Lung (tissue), 12 donors: ENCODE measurements around the gene FYB1. TPM values are rescaled to one million over a fixed set of nuclear protein-coding genes. Genes with fewer than 3 reads are reported as not detected.

Experiments
- ATAC-seq: fragments of 200-7000 bp; cut with Tn5 transposase; one replicate; pipeline ENCODE4 v1.9.1; 2020; ENCODE audit warnings: moderate number of reproducible peaks; ENCODE audit not compliant: insufficient read depth, low FRiP score
- DNase-seq, 3 donors: peaks; one replicate each; pipeline ENCODE4 v3.0.0-alpha.2; 2013 to 2017
- H3K27ac ChIP-seq, 2 donors: one replicate each; pipeline ENCODE4 v1.5.1; 2013; ENCODE audit warnings: mild to moderate bottlenecking in 2 of 2, moderate library complexity in 2 of 2, control low read depth in 1 of 2, inconsistent platforms in 1 of 2, low read depth in 1 of 2, low read length in 1 of 2
- H3K27me3 ChIP-seq, 3 donors: one replicate each; pipeline ENCODE4 v1.5.1; 2013; ENCODE audit warnings: low read length in 2 of 3; ENCODE audit not compliant: control insufficient read depth in 3 of 3, insufficient read depth in 3 of 3
- H3K36me3 ChIP-seq, 4 donors: one replicate each; pipeline ENCODE4 v1.5.1; 2013; ENCODE audit warnings: low read length in 4 of 4, mild to moderate bottlenecking in 1 of 4, moderate library complexity in 1 of 4; ENCODE audit not compliant: control insufficient read depth in 4 of 4, insufficient read depth in 4 of 4
- H3K4me1 ChIP-seq, 5 donors: one replicate each; pipeline ENCODE4 v1.5.1; 2013; ENCODE audit warnings: low read length in 5 of 5, mild to moderate bottlenecking in 2 of 5, moderate library complexity in 1 of 5; ENCODE audit not compliant: control insufficient read depth in 5 of 5, insufficient read depth in 5 of 5
- H3K4me3 ChIP-seq: one replicate; pipeline ENCODE4 v1.5.1; 2013; ENCODE audit warnings: mild to moderate bottlenecking, control low read depth, moderate library complexity
- H3K9ac ChIP-seq, 2 donors: one replicate each; pipeline ENCODE4 v1.5.1; 2013; ENCODE audit warnings: low read length in 2 of 2, control low read depth in 1 of 2; ENCODE audit not compliant: insufficient read depth in 1 of 2
- H3K9me3 ChIP-seq, 4 donors: one replicate each; pipeline ENCODE4 v1.5.1; 2013; ENCODE audit warnings: low read length in 3 of 4, mild to moderate bottlenecking in 1 of 4, moderate library complexity in 1 of 4; ENCODE audit not compliant: control insufficient read depth in 4 of 4, insufficient read depth in 3 of 4
- WGBS, 2 donors: extraction: QIAGEN DNeasy Blood & Tissue Kit; methylation state at CpG; one replicate each; pipeline ENCODE4 v1.1.7; 2013; 5-methylcytosine and 5-hydroxymethylcytosine counted together
- polyA plus RNA-seq, 2 donors: library from polyadenylated mRNA; stranded (reverse); fragments of 200-250 nt; gene quantifications; one replicate each; pipeline ENCODE4 v1.2.1, GENCODE V29; 2013
- total RNA-seq, 2 donors: library from RNA; depleted of rRNA in 1 of 2; stranded (reverse); fragments of >200 nt in 1 of 2; gene quantifications; one replicate each; pipeline ENCODE4 v1.2.1, GENCODE V29; 2014 to 2021
- TF ChIP-seq, protein P1 (sequence below): IDR thresholded peaks from 2 replicates; pipeline ENCODE4 v1.5.1; 2012; ENCODE audit warnings: mild to moderate bottlenecking; ENCODE audit errors: control extremely low read depth, extremely low read depth
- donor health status: control.
- donor health status: control.
- donor health status: Bipolar disorder and iron deficiency.
- donor health status: healthy.
- donor health status: DM: yes; HTN: yes; CAD: no.

The FYB1 gene
- total and polyA plus RNA-seq, 4 donors = 4.5 to 51.4 (median 32.5) TPM

DNA sequence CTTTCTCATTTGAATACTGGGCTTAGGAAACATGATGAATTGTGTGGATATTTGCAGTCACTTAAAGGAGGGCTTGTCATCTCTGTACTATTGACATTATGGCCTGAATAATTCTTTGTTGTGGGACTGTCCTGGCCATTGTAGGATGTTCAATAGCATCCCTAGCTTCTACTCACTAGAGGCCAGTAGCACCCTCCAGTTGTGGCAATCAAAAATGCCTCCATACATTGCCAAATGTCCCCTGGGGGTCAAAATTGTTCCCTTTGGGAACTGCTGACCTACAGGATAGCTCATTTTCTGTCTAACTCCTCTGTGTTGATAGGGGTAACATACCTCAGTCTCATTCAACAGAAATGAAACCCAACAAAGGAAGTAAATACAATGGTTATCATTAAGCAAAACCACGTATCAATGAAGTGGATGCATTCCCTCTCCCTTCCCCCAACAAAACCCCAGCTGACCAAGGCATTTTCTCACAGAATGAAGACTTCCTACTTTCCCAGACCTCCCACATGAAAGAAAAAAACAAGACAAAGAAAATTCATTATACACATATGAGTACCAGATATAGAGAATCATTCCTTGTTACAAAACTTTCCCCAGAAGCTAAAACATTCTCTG is 18.1 kb downstream of the FYB1 start:
- H3K9ac ChIP-seq = no peak overlapping the region
- no peaks in the 10 kb centered on the region for H3K4me1 ChIP-seq
- no peaks in the 10 kb centered on the region for H3K27me3 ChIP-seq
- H3K27ac ChIP-seq = no peak overlapping the region
- WGBS, 2 donors = 50 to 55% methylated on average over 1 of the region's 1 CpG
- H3K9me3 ChIP-seq = no peaks in the 10 kb centered on the region
- TF ChIP-seq, protein P1, sequence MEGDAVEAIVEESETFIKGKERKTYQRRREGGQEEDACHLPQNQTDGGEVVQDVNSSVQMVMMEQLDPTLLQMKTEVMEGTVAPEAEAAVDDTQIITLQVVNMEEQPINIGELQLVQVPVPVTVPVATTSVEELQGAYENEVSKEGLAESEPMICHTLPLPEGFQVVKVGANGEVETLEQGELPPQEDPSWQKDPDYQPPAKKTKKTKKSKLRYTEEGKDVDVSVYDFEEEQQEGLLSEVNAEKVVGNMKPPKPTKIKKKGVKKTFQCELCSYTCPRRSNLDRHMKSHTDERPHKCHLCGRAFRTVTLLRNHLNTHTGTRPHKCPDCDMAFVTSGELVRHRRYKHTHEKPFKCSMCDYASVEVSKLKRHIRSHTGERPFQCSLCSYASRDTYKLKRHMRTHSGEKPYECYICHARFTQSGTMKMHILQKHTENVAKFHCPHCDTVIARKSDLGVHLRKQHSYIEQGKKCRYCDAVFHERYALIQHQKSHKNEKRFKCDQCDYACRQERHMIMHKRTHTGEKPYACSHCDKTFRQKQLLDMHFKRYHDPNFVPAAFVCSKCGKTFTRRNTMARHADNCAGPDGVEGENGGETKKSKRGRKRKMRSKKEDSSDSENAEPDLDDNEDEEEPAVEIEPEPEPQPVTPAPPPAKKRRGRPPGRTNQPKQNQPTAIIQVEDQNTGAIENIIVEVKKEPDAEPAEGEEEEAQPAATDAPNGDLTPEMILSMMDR = no peak
- no peaks in the 10 kb centered on the region for H3K36me3 ChIP-seq
- H3K4me3 ChIP-seq = no peak overlapping the region
- DNase-seq (no peak), ATAC-seq (no peak)

DNA sequence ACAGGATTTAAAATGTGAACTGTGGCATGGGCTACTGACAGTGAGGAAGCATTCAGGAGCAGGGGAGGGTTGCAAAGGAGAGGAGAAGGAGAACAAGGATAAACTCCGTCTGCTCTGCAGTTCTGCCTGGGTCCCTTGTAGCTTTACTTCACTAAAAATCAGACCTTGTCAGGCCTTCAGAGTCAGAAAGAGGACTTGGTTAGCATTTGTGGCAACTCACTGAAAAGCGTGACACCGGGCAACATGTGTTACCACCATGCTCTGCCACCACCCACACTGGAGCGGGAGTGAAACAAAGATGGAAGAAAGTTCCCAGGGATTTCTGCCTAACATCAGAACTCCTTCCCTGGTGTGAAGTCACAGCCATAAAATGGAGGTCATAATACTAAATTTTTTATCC is 19.3 kb downstream of the FYB1 start:
- WGBS, 2 donors = 76 to 89% methylated on average over 4 of the region's 4 CpGs
- Histone ChIP-seq H3K9me3 (no peaks in the 10 kb centered on the region), H3K27ac (no peak overlapping the region), H3K4me3 (no peak overlapping the region), H3K36me3 (no peaks in the 10 kb centered on the region), H3K27me3 (no peaks in the 10 kb centered on the region), H3K9ac (no peak overlapping the region), H3K4me1 (no peaks in the 10 kb centered on the region)
- ATAC-seq = no peak
- TF ChIP-seq, protein P1 = no peak
- DNase-seq = no peak

DNA sequence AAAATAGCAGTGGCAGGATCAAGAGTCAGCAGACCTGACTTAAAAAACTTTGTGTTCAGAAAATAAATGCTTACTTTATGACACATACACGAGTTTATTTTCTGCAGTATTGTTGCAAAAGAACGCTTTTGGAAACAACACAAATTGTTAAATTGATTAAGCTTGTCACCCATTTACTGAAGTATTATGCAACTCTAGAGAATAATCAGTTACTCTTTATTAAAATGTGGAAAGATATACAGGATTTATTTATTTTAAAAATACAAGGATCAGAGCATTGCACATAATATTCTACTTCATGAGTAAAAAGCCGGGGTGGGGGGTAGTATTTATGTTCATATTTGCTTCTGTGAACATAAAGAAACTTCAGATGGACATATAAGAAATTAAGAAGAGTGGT is 20.0 kb downstream of the FYB1 start:
- Histone ChIP-seq H3K9ac (no peak overlapping the region), H3K9me3 (no peaks in the 10 kb centered on the region), H3K36me3 (no peaks in the 10 kb centered on the region), H3K27ac (no peak overlapping the region), H3K27me3 (no peaks in the 10 kb centered on the region), H3K4me3 (no peak overlapping the region), H3K4me1 (no peaks in the 10 kb centered on the region)
- WGBS, 2 donors = 71 to 88% methylated on average over 3 of the region's 3 CpGs
- ATAC-seq = no peak
- TF ChIP-seq, protein P1 = no peak
- DNase-seq = no peak

DNA sequence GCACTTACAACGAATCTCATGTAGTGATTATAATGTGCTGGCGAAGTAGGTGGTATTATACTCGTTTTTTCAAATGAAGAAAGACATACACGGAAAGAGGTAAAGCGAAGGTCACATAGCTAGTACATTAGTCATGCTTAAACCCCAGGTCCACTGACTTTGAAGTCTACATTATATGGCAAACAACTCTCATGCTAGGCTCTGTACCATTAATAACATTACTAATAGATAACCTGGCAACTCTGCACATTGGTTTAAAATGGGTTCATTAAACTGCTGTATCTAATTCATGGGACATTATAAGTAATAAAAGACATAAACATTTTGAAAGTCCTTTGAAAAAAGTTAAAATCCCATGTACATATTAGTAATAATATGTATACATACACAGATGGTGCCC is 21.2 kb downstream of the FYB1 start:
- no peaks in the 10 kb centered on the region for H3K4me1 ChIP-seq
- ATAC-seq (no peak), DNase-seq (no peak)
- no peak overlapping the region for H3K27ac ChIP-seq
- no peaks in the 10 kb centered on the region for H3K36me3 ChIP-seq
- TF ChIP-seq, protein P1 = no peak
- no peaks in the 10 kb centered on the region for H3K27me3 ChIP-seq
- H3K4me3 ChIP-seq = no peak overlapping the region
- no peaks in the 10 kb centered on the region for H3K9me3 ChIP-seq
- H3K9ac ChIP-seq = no peak overlapping the region
- 83 to 86% methylated on average over 5 of the region's 5 CpGs for WGBS, 2 donors
